Measurements from ENCODE around the gene WBP11. TPM values are rescaled to one million over a fixed set of nuclear protein-coding genes. Genes with fewer than 3 reads are reported as not detected.
"Not testable (repeated sequence)": the region's sequence is repeated elsewhere in the genome, so short reads cannot be mapped to it uniquely, and the experiment has no call there.

Gene WBP11
- total RNA-seq, 4 donors from 2014 or later: 16.0 to 21.4 (median 18.2) TPM

GRCh38 chr12:14756334-14757143 lies 46.7 kb downstream of the WBP11 start:
- Histone ChIP-seq H3K4me3 (no peak overlapping the region), H3K27ac (no peak overlapping the region), H3K9me3 (peaks cover 0 to 4% (median 0%) of the 10 kb centered on the region in 3 donors), H3K27me3 (no peaks in the 10 kb centered on the region), H3K4me1 (no peaks in the 10 kb centered on the region), H3K36me3 (peaks cover 0 to 13% (median 0%) of the 10 kb centered on the region in 3 donors)
- intact Hi-C loops (cut with DNase I): no loop called here
- DNase-seq: no peak
- peak in 1 of 6 experiments; percentile 11 for TF ChIP-seq CTCF (IDR thresholded peaks at IDR 0.05)
- no peak for TF ChIP-seq POLR2A (IDR thresholded peaks at IDR 0.05)
- WGBS, 2 donors: 56 to 61% methylated on average over 17 of the region's 17 CpGs

- Histone ChIP-seq H3K36me3 (no peaks in the 10 kb centered on the region), H3K9me3 (no peaks in the 10 kb centered on the region), H3K27ac (no peak overlapping the region), H3K4me3 (no peak overlapping the region), H3K27me3 (no peaks in the 10 kb centered on the region), H3K4me1 (no peaks in the 10 kb centered on the region)
- TF ChIP-seq POLR2A (IDR thresholded peaks at IDR 0.05) (no peak), CTCF (IDR thresholded peaks at IDR 0.05) (no peak)
- intact Hi-C loops (cut with DNase I): no loop called here
- no peak for DNase-seq
Observed at GRCh38 chr12:14751986-14752385, 51.3 kb downstream of the WBP11 start.

- H3K4me3 ChIP-seq: no peak overlapping the region
- TF ChIP-seq POLR2A (IDR thresholded peaks at IDR 0.05): no peak
- no peak for TF ChIP-seq CTCF (IDR thresholded peaks at IDR 0.05)
- H3K9me3 ChIP-seq: peaks cover 0 to 8% (median 0%) of the 10 kb centered on the region in 3 donors
- no peak overlapping the region for H3K27ac ChIP-seq
- intact Hi-C loops (cut with DNase I): no loop called here
- DNase-seq: no peak
- H3K36me3 ChIP-seq: peaks cover 0 to 8% (median 0%) of the 10 kb centered on the region in 3 donors
- whole genome bisulfite sequencing, 2 donors: 83 to 100% methylated on average over 1 of the region's 1 CpG
- H3K4me1 ChIP-seq: no peaks in the 10 kb centered on the region
- no peaks in the 10 kb centered on the region for H3K27me3 ChIP-seq
Observed at GRCh38 chr12:14743061-14743460, 60.2 kb downstream of the WBP11 start.

- Histone ChIP-seq H3K36me3 (peaks cover 0 to 8% (median 0%) of the 10 kb centered on the region in 3 donors), H3K9me3 (peaks cover 0 to 8% (median 0%) of the 10 kb centered on the region in 3 donors), H3K27me3 (no peaks in the 10 kb centered on the region), H3K4me1 (no peaks in the 10 kb centered on the region), H3K4me3 (no peak overlapping the region), H3K27ac (no peak overlapping the region)
- TF ChIP-seq CTCF (IDR thresholded peaks at IDR 0.05): no peak
- TF ChIP-seq POLR2A (IDR thresholded peaks at IDR 0.05): no peak
- intact Hi-C loops (cut with DNase I): no loop called here
- no peak for DNase-seq
- 91 to 95% methylated on average over 2 of the region's 2 CpGs for WGBS, 2 donors
Observed at GRCh38 chr12:14741942-14742341, 61.3 kb downstream of the WBP11 start.

- Histone ChIP-seq H3K27me3 (no peaks in the 10 kb centered on the region), H3K27ac (no peak overlapping the region), H3K36me3 (peaks cover 0 to 8% (median 0%) of the 10 kb centered on the region in 3 donors), H3K4me1 (no peaks in the 10 kb centered on the region), H3K9me3 (peaks cover 0 to 8% (median 0%) of the 10 kb centered on the region in 3 donors), H3K4me3 (no peak overlapping the region)
- no peak for DNase-seq
- TF ChIP-seq CTCF (IDR thresholded peaks at IDR 0.05): no peak
- no peak for TF ChIP-seq POLR2A (IDR thresholded peaks at IDR 0.05)
- 77 to 83% methylated on average over 4 of the region's 4 CpGs for WGBS, 2 donors
- intact Hi-C loops (cut with DNase I): no loop called here
Observed at GRCh38 chr12:14741153-14741552, 62.1 kb downstream of the WBP11 start.

GRCh38 chr12:14736441-14736840 lies 66.8 kb downstream of the WBP11 start:
- H3K36me3 ChIP-seq; H3K27ac ChIP-seq; DNase-seq; intact Hi-C loops (cut with DNase I); H3K27me3 ChIP-seq; H3K9me3 ChIP-seq; H3K4me1 ChIP-seq; H3K4me3 ChIP-seq: not testable (repeated sequence)
- WGBS, 2 donors: 82 to 85% methylated on average over 11 of the region's 16 CpGs
